IPS-NIHi7 (cell line): ENCODE results near the gene LRBA.
A peak's percentile ranks its signal among the peaks of the same experiment; 100 is the strongest.
"Not testable (repeated sequence)": the region's sequence is repeated elsewhere in the genome, so short reads cannot be mapped to it uniquely, and the experiment has no call there.

Source experiments
- DNase-seq: peaks from one replicate; pipeline ENCODE4 v3.0.0; 2012; ENCODE audit warnings: mixed read lengths; ENCODE audit errors: extremely low spot score

LRBA gene

GRCh38 chr4:150974252-150974640, 40.8 kb downstream of the LRBA start:
- DNase-seq: no peak

- no peak for DNase-seq
Measured at GRCh38 chr4:150973626-150974251, 41.3 kb downstream of the LRBA start.

GRCh38 chr4:150972592-150972991, 42.5 kb downstream of the LRBA start:
- no peak for DNase-seq

- no peak for DNase-seq
Measured at GRCh38 chr4:150971901-150972300, 43.2 kb downstream of the LRBA start.

- no peak for DNase-seq
Measured at GRCh38 chr4:150970685-150971151, 44.4 kb downstream of the LRBA start.

- no peak for DNase-seq
Measured at GRCh38 chr4:150964754-150965153, 50.3 kb downstream of the LRBA start.

GRCh38 chr4:150963602-150964345, 51.3 kb downstream of the LRBA start:
- not testable (repeated sequence) for DNase-seq

DNA sequence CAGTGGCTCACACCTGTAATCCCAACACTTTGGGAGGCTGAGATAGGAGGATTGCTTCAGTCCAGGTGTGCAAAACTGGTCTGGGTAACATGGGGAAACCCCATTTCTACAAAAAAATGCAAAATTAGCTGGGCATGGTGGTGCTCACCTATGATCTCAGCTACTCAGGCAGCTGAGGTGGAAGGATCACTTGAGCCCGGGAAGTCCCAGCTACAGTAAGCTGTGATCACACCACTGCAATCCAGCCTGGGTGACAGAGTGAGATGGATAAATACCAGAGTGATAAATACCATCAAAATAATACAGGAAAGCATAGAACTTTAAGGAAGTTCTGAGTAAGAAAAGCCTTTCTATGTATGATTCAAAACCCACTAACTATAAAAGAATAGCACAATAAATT, 52.8 kb downstream of the LRBA start:
- no peak for DNase-seq

- DNase-seq: no peak
Measured at GRCh38 chr4:150961566-150961965, 53.5 kb downstream of the LRBA start.

DNA sequence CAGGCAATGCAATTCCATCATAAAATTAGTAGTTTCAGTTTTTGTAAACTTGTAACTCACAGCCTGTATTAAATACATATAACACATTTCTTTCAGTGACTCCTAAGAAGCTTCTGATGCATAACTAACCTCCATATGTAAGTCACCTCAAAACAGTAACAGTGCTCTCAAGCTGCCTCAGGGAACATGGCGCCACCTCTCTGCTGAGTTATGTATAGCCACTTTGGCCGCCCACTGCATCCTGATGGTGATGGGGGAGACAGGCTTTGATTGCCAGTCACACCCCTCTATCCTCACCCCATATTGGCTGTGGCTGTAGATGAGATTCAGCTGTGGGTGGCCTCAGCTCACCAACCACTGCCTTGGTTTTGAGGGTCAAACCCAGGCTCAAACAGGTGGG, 54.3 kb downstream of the LRBA start:
- peak; percentile 52 for DNase-seq

DNA sequence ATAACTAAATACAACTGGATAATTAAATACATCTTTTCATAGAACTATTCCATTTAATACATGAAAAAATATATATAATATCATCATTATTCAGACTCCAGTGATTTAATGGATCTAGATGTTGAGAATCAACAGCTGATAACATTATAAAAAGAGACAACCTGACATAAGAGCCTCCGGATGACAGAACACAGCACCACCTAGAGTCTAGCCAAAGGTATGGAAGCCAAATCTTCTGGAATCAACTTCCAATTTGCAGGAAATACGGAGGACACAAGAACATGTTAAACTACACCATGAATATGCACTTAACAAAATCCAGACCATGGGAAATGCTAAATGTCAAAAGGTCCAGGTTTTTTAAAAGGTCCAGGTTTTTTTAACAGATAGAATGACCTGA, 55.0 kb downstream of the LRBA start:
- peak; percentile 29 for DNase-seq

DNA sequence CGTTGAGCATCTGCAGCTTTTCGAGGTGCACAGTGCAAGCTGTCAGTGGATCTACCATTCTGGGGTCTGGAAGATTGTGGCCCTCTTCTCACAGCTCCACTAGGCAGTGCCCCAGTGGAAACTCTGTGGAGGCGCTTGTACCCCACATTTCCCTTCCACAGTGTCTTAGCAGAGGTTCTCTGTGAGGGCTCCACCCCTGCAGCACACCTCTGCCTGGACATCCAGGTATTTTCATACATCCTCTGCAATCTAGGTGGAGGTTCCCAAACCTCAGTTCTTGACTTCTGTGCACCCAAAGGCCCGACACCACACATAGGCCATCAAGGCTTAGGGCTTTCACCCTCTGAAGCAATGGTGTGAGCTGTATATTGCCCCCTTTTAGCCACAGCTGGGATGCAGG, 57.1 kb downstream of the LRBA start:
- not testable (repeated sequence) for DNase-seq

DNA sequence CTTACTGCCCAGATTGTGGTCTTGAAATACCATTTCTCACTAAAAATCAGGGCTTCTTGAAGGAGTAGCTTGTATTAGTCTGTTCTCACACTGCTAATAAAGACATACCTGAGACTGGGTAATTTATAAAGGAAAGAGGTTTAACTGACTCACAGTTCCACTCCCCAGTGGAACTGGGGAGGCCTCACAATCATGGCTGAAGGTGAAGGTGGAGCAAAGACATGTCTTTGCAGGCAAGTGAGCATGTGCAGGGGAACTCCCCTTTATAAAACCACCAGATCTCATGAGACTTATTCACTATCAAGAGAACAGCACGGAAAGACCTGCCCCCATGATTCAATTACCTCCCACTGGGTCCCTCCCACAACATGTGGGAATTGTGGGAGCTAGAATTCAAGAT, 58.0 kb downstream of the LRBA start:
- not testable (repeated sequence) for DNase-seq

GRCh38 chr4:150953916-150954315, 61.2 kb downstream of the LRBA start:
- DNase-seq: not testable (repeated sequence)

DNA sequence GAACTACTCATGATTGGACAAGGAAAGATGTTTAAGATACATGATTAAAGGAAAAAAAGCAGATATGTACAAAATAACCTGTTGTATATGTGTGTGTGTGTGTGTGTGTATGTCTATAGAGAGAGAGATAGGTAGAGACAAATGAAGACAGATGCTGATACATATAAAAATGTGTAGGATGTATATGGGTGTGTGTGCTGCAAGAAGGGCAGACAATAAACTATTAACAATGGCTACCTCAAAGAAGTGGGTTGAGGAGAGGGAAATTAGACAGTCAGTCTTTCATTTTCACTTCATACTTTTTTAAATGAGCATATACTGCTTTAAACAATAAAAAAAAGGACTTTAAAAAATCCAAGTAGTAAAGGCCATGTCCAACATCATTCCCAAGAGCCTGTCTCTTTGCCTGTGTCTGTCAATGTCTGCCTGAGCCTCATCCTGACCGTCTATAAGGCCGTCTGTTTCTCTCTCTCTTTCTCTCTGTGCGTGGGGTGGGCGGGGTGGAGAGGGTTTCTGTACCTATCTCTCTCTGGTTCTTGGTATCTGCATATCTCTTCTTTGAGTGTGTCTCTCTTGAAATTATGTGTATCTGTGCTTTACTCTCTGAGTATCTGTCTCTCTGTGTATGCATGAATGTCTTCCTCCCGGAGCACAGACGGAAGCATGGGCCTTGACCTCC, 62.8 kb downstream of the LRBA start:
- DNase-seq: no peak

- DNase-seq: no peak
Measured at GRCh38 chr4:150950657-150951288, 64.3 kb downstream of the LRBA start.

GRCh38 chr4:150949943-150950342, 65.1 kb downstream of the LRBA start:
- no peak for DNase-seq

GRCh38 chr4:150949342-150949741, 65.7 kb downstream of the LRBA start:
- DNase-seq: no peak

- no peak for DNase-seq
Measured at GRCh38 chr4:150948710-150949109, 66.4 kb downstream of the LRBA start.

DNA sequence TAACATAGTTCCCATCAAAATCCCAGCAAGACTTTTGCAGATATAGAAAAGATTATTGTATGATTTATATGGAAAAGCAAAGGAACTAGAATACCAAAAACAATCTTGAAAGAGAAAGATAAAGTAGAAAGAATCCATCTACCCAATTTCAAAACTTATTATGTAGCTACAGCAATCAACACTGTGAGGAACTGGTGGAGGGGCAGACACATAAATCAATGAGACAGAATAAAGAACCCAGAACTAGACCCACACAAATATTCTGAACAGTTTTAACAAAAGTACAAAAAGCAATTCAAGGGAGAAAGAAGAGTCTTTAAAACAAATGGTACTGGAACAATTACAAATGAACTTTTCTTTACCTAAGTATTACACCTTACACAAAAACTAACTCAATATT, 67.0 kb downstream of the LRBA start:
- no peak for DNase-seq

GRCh38 chr4:150944660-150945059, 70.4 kb downstream of the LRBA start:
- DNase-seq: no peak

GRCh38 chr4:150943818-150944217, 71.3 kb downstream of the LRBA start:
- DNase-seq: no peak
